GM12878 (cell line): ENCODE measurements around the gene ITM2C.

Experiments used
- ATF7 ChIP-seq: fragments of 450-650 bp; IDR thresholded peaks from 2 replicates; pipeline ENCODE4 v1.6.1; 2016; ENCODE audit warnings: low read depth, mild to moderate bottlenecking
- POLR2AphosphoS5 ChIP-seq: IDR thresholded peaks from 2 replicates; pipeline ENCODE4 v1.6.1; 2011; ENCODE audit warnings: mild to moderate bottlenecking, low read length, inconsistent platforms
- SPI1 ChIP-seq: IDR thresholded peaks from 2 replicates; pipeline ENCODE4 v1.6.1; 2011; ENCODE audit warnings: low read depth, mild to moderate bottlenecking, low read length, moderate library complexity, borderline replicate concordance; ENCODE audit not compliant: insufficient read depth

GRCh38 chr2:230874456-230874855 lies 9.7 kb downstream of the ITM2C start:
- no peak for TF ChIP-seq SPI1
- TF ChIP-seq POLR2AphosphoS5: no peak
- no peak for TF ChIP-seq ATF7
